Karpas-422 (cell line): ENCODE results near the gene RITA1. TPM values are rescaled to one million over a fixed set of nuclear protein-coding genes. Genes with fewer than 3 reads are reported as not detected.

Source experiments
- DNase-seq: peaks from one replicate; pipeline ENCODE4 v3.0.0-alpha.2; 2015
- H2AFZ ChIP-seq: fragments of 200-600 bp; sonication (generic); 2 replicates; pipeline ENCODE4 v1.6.1; 2014; ENCODE audit warnings: antibody characterized with exemption, low read length, mixed read lengths
- H3K27ac ChIP-seq: fragments of 200-600 bp; sonication (generic); 2 replicates; pipeline ENCODE4 v1.5.1; 2014; ENCODE audit warnings: mild to moderate bottlenecking, low read length, moderate library complexity
- H3K27me3 ChIP-seq: fragments of 200-600 bp; sonication (generic); 2 replicates; pipeline ENCODE4 v1.6.1; 2014; ENCODE audit warnings: low read length, mixed read lengths
- H3K36me3 ChIP-seq: fragments of 200-600 bp; sonication (generic); 2 replicates; pipeline ENCODE4 v1.6.1; 2014; ENCODE audit warnings: low read length, mixed read lengths; ENCODE audit not compliant: insufficient read depth
- H3K4me1 ChIP-seq: fragments of 200-600 bp; sonication (generic); 2 replicates; pipeline ENCODE4 v1.6.1; 2014; ENCODE audit warnings: mild to moderate bottlenecking, low read length, mixed read lengths
- H3K4me2 ChIP-seq: fragments of 200-600 bp; sonication (generic); 2 replicates; pipeline ENCODE4 v1.6.1; 2014; ENCODE audit warnings: low read length, low read depth, mild to moderate bottlenecking; ENCODE audit not compliant: poor library complexity, severe bottlenecking
- H3K4me3 ChIP-seq: fragments of 200-600 bp; sonication (generic); 2 replicates; pipeline ENCODE4 v1.5.1; 2014; ENCODE audit warnings: mild to moderate bottlenecking, antibody characterized with exemption, low read length, mixed read lengths
- H3K79me2 ChIP-seq: fragments of 200-600 bp; sonication (generic); 2 replicates; pipeline ENCODE4 v1.6.1; 2014; ENCODE audit warnings: mild to moderate bottlenecking, low read length, mixed read lengths
- H3K9ac ChIP-seq: fragments of 200-600 bp; sonication (generic); 2 replicates; pipeline ENCODE4 v1.6.0; 2014; ENCODE audit warnings: low read length
- H3K9me2 ChIP-seq: fragments of 200-600 bp; sonication (generic), shearing (Covaris generic); replicated peaks from 2 replicates; pipeline ENCODE4 v1.6.0; 2014; ENCODE audit warnings: mild to moderate bottlenecking, low read length, moderate library complexity; ENCODE audit not compliant: insufficient read depth
- H3K9me3 ChIP-seq: fragments of 300-700, 200-600 bp; sonication (generic); 2 replicates; pipeline ENCODE4 v1.6.1; 2014; ENCODE audit warnings: low read length, mixed read lengths
- H4K20me1 ChIP-seq: fragments of 200-600 bp; sonication (generic); 2 replicates; pipeline ENCODE4 v1.6.1; 2014; ENCODE audit warnings: mild to moderate bottlenecking, antibody characterized with exemption, low read length, low read depth; ENCODE audit not compliant: insufficient read depth
- total RNA-seq: library from RNA; depleted of rRNA; stranded (reverse); fragments of >200 nt; shearing (Covaris generic); gene quantifications from 2 replicates; pipeline ENCODE4 v1.2.3, GENCODE V29; 2014; ENCODE audit warnings: low replicate concordance

Gene RITA1
- total RNA-seq, 1 experiment from 2014 or later = 34.3 TPM

DNA sequence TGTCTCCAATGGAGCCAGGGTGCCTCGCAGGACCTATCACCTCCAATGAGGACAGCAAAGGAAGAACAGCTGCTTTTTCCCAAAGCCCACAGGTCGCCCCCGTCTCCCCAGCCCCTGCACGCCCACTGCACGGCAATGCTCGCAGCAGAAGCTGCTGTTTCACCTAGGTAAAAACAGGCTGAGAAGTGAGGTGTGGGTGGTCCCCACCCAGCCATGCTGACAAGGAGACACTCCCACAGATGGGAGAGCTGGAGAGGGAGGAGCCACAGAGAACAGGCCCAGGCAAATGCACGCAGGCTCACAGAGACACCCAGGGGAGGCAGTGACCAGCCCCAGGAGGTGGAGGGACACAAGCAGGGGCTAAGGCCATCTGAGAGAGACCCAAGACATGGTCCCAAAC is 25.6 kb upstream of the RITA1 start:
- Histone ChIP-seq H3K9me2 (no peaks in the 10 kb centered on the region), H3K36me3 (peaks cover 31% of the 10 kb centered on the region), H3K4me2 (no peak overlapping the region), H3K27me3 (no peaks in the 10 kb centered on the region), H3K27ac (no peak overlapping the region), H3K4me3 (no peak overlapping the region), H4K20me1 (peaks cover 30% of the 10 kb centered on the region), H3K4me1 (peaks cover 13% of the 10 kb centered on the region), H3K9me3 (no peaks in the 10 kb centered on the region), H2AFZ (no peak overlapping the region), H3K9ac (no peak overlapping the region), H3K79me2 (0 out of 2 replicates have a peak, but pooled peaks cover 6% of the 10 kb centered on the region)
- DNase-seq = no peak

DNA sequence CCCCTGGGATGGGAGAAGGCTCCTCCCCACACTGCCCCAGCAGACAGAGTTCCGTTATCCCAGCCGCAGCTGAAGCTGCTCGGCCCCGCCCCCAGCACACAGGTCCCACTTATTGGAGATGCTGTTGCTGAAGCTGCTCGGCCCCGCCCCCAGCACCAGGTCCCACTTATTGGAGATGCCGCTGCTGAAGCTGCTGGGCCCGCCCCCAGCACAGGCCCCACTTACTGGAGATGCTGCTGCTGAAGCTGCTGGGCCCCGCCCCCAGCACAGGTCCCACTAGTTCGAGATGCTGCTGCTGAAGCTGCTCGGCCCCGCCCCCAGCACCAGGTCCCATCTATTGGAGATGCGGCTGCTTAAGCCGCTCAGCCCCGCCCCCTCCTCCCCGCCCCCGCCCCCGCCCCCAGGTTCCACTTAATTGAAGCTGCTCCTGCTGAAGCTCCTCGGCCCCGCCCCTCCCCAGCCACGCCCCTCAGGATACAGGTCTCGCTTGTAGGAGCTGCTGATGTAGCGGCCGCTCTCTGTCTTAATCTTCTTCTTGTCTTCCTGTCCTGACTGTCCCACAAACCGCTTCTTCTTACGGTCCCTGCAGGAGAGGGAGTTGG is 24.0 kb upstream of the RITA1 start:
- H3K27me3 ChIP-seq = no peaks in the 10 kb centered on the region
- no peak overlapping the region for H3K4me3 ChIP-seq
- H3K9me2 ChIP-seq = no peaks in the 10 kb centered on the region
- H3K79me2 ChIP-seq = 0 out of 2 replicates have a peak, but pooled peaks cover 6% of the 10 kb centered on the region
- no peak overlapping the region for H3K27ac ChIP-seq
- no peak overlapping the region for H3K9ac ChIP-seq
- peaks cover 31% of the 10 kb centered on the region for H3K36me3 ChIP-seq
- H3K4me1 ChIP-seq = peaks cover 13% of the 10 kb centered on the region
- H4K20me1 ChIP-seq = peaks cover 30% of the 10 kb centered on the region
- H3K9me3 ChIP-seq = no peaks in the 10 kb centered on the region
- H3K4me2 ChIP-seq = peak overlapping the region; percentile 20
- peak; percentile 99 for DNase-seq
- H2AFZ ChIP-seq = no peak overlapping the region

DNA sequence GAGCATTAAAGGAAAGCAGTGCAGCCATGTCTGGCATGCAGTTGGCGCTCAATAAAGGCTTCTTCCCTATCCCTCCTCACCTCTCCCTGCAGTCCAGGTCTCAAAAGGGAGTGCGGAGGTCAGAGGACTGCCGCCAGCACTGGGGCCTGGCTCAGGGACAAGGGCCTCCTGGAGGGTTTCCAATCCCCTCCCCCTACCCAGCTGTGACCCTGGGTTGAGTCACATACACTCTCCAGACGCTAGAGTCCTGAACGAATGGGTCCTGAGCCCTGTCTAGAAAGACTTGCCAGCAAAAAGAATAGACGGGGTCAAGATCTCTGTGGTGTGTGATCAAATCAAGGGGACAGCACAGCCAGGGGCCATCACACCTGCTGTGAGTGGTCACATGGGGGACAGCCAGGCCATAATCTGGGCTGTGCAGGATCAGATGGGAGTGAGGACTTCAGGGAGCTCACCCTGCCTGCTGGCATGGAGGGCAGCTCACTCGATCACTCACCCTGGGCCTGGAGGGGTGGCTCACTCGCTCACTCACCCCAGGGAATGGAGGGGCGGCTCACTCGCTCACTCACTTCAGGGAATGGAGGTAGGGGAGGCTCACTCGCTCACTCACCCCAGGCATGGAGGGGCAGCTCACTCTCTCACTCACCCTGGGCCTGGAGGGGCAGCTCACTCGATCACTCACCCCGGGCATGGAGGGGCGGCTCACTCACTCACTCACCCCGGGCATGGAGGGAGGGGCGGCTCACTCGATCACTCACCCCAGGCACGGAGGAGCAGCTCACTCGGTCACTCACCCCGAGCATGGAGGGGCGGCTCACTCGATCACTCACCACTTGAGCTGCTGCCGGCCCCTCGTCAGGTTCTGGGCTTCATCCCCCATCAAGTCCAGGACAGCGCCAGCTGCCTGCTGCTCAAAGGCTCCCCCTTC is 23.2 kb upstream of the RITA1 start:
- H2AFZ ChIP-seq = no peak overlapping the region
- peaks cover 13% of the 10 kb centered on the region for H3K4me1 ChIP-seq
- no peaks in the 10 kb centered on the region for H3K9me3 ChIP-seq
- H3K36me3 ChIP-seq = peaks cover 31% of the 10 kb centered on the region
- peak; percentile 72 for DNase-seq
- H3K79me2 ChIP-seq = 0 out of 2 replicates have a peak, but pooled peaks cover 6% of the 10 kb centered on the region
- no peak overlapping the region for H3K9ac ChIP-seq
- H4K20me1 ChIP-seq = peaks cover 30% of the 10 kb centered on the region
- no peaks in the 10 kb centered on the region for H3K27me3 ChIP-seq
- H3K27ac ChIP-seq = no peak overlapping the region
- H3K4me2 ChIP-seq = peak overlapping the region; percentile 20
- no peak overlapping the region for H3K4me3 ChIP-seq
- H3K9me2 ChIP-seq = no peaks in the 10 kb centered on the region

DNA sequence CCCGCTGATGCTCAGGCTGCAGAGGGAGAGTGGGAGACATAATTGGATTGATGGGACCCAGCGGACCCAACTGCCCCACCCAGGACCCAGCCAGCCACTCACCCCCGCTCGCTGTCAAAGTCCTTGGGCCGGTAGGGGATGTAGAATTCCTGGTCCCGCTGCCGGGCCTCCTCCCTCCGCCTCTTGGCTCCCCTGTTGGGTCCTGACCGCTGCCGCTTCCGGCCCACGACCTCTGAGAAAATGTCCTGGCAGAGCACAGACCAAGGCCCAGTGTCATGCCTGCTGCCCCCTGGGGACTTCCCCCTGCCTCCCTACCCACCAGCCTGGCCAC is 22.5 kb upstream of the RITA1 start:
- no peak overlapping the region for H2AFZ ChIP-seq
- no peak overlapping the region for H3K27ac ChIP-seq
- peaks cover 13% of the 10 kb centered on the region for H3K4me1 ChIP-seq
- DNase-seq = no peak
- H3K4me2 ChIP-seq = no peak overlapping the region
- no peak overlapping the region for H3K4me3 ChIP-seq
- H3K27me3 ChIP-seq = no peaks in the 10 kb centered on the region
- H3K36me3 ChIP-seq = peaks cover 28% of the 10 kb centered on the region
- H4K20me1 ChIP-seq = peaks cover 28% of the 10 kb centered on the region
- no peak overlapping the region for H3K9ac ChIP-seq
- no peaks in the 10 kb centered on the region for H3K9me2 ChIP-seq
- 0 out of 2 replicates have a peak, but pooled peaks cover 6% of the 10 kb centered on the region for H3K79me2 ChIP-seq
- no peaks in the 10 kb centered on the region for H3K9me3 ChIP-seq

DNA sequence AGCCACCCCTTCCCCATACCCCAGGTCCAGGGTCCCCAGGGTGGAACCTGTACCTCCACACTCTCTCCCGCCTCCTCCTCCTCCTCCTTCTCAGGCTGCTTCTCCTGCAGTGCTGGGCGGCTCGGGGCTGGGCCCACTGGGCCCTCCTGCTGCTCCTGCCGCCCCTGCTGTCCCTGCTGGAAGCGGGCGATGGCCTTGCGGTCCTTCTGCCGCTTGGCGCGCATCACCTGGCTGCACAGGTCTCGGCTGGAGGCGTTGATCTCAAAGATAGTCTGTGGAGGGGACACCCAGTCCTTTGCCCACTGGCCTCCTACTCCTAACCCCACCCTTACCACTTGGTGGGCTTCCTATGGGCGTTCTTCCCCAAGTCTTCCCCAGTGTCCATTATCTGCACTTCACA is 21.5 kb upstream of the RITA1 start:
- Histone ChIP-seq H3K36me3 (peaks cover 19% of the 10 kb centered on the region), H3K4me3 (no peak overlapping the region), H3K27me3 (no peaks in the 10 kb centered on the region), H3K79me2 (0 out of 2 replicates have a peak, but pooled peaks cover 6% of the 10 kb centered on the region), H3K4me1 (peaks cover 13% of the 10 kb centered on the region), H3K4me2 (no peak overlapping the region), H3K9me2 (no peaks in the 10 kb centered on the region), H3K27ac (no peak overlapping the region), H3K9me3 (no peaks in the 10 kb centered on the region), H4K20me1 (peaks cover 26% of the 10 kb centered on the region), H3K9ac (no peak overlapping the region), H2AFZ (no peak overlapping the region)
- DNase-seq = no peak

DNA sequence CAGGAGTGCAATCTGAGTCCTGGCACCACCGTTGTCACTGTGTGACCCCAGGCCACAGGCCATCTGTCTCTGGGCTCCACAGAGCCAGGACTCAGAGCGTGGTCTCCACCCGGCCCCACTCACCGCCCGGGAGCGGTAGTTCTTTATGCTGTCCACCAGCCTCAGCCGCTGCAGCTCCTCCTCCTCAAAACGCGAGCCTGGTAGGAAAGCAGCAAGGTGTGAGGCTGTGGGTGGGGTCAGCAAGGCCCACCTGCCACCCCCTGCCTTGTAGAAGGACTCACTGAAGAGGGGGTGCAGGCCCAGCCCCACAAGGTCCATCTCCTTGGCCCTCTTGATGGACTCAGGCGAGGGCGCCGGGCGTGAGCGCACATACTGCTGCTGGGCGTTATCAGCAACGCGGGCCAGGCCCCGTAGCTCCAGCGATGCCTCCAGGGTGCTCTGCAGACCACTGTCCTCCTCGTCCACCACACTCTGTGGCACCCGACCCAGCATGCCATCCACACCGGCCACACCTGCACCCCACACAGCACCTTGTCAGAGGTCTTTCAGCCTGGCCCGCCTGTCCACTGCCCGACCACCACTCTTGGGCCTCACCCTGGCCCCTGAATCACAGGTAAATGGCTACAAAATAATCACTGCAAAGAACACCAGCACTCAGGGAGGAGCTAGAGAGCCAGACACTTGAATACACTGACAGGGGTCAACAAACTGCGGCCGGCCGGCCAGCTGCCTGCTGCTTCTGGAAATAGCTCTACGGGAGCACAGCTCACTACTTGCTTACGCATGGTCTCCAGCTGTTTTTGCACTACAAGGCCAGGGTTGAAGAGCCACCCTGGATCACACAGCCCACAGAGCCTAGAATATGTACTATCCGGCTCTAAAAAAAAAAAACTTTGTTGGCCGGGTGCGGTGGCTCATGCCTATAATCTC is 19.7 kb upstream of the RITA1 start:
- Histone ChIP-seq H3K36me3 (peaks cover 5% of the 10 kb centered on the region), H3K27me3 (no peaks in the 10 kb centered on the region), H3K4me2 (no peak overlapping the region), H3K4me3 (no peak overlapping the region), H3K79me2 (no peaks in the 10 kb centered on the region), H3K9ac (no peak overlapping the region), H3K27ac (no peak overlapping the region), H3K9me3 (no peaks in the 10 kb centered on the region), H3K9me2 (no peaks in the 10 kb centered on the region), H4K20me1 (peaks cover 14% of the 10 kb centered on the region), H2AFZ (no peak overlapping the region), H3K4me1 (peaks cover 13% of the 10 kb centered on the region)
- no peak for DNase-seq

DNA sequence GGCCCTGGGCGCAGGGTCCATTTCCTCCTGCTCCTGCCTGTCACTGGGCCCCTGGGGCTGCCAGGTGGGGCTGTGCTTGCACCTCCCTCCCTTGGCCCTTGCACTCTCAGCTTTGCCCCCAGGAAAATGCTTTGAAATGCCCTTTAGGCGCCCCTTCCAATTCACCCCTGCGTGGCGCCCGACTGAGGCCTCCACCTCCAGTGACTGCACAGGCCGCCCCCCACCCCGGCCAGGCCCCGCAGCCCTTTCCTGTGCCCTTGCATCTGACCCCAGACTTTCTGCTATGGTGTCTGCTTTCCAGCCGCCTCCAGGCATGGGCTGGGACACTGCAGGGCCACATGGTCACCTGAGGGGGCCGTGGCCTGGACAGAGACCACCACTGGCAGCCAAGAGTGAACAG is 17.7 kb upstream of the RITA1 start:
- Histone ChIP-seq H3K27ac (no peak overlapping the region), H3K4me2 (no peak overlapping the region), H3K27me3 (no peaks in the 10 kb centered on the region), H3K4me3 (no peak overlapping the region), H3K79me2 (peaks cover 7% of the 10 kb centered on the region; the same call in 1 of the 2 replicates), H3K4me1 (no peaks in the 10 kb centered on the region), H3K9me2 (no peaks in the 10 kb centered on the region), H2AFZ (no peak overlapping the region), H3K36me3 (peaks cover 24% of the 10 kb centered on the region), H3K9ac (no peak overlapping the region), H4K20me1 (peaks cover 4% of the 10 kb centered on the region; the same call in 1 of the 2 replicates), H3K9me3 (no peaks in the 10 kb centered on the region)
- DNase-seq = no peak
